GM19455 (cell line): Measurements from ENCODE around the gene TMEM131.
A peak's percentile ranks its signal among the peaks of the same experiment; 100 is the strongest.

Experiments
- ATAC-seq: cut with Tn5 transposase; IDR thresholded peaks from one replicate; pipeline ENCODE4 v1.9.1; 2021; ENCODE audit not compliant: unreplicated experiment

TMEM131 gene

GRCh38 chr2:97994476-97994875 is 1.3 kb downstream of the TMEM131 start:
- ATAC-seq = no peak

GRCh38 chr2:97993926-97994325 is 1.8 kb downstream of the TMEM131 start:
- ATAC-seq = no peak

GRCh38 chr2:97992836-97993825 is 2.6 kb downstream of the TMEM131 start:
- ATAC-seq = no peak

GRCh38 chr2:97991081-97991856 is 4.5 kb downstream of the TMEM131 start:
- ATAC-seq = no peak

GRCh38 chr2:97988722-97989121 is 7.0 kb downstream of the TMEM131 start:
- ATAC-seq = no peak

- ATAC-seq = no peak
Measured at GRCh38 chr2:97985998-97986397, 9.8 kb downstream of the TMEM131 start.

- ATAC-seq = no peak
Measured at GRCh38 chr2:97983698-97984097, 12.1 kb downstream of the TMEM131 start.

- ATAC-seq = no peak
Measured at GRCh38 chr2:97983134-97983533, 12.6 kb downstream of the TMEM131 start.

- ATAC-seq = no peak
Measured at GRCh38 chr2:97982621-97983020, 13.1 kb downstream of the TMEM131 start.

GRCh38 chr2:97981961-97982360 is 13.8 kb downstream of the TMEM131 start:
- no peak for ATAC-seq

- ATAC-seq = no peak
Measured at GRCh38 chr2:97979904-97980303, 15.8 kb downstream of the TMEM131 start.

- ATAC-seq = no peak
Measured at GRCh38 chr2:97974471-97974870, 21.3 kb downstream of the TMEM131 start.

GRCh38 chr2:97970293-97971060 is 25.3 kb downstream of the TMEM131 start:
- no peak for ATAC-seq

GRCh38 chr2:97969081-97970067 is 26.4 kb downstream of the TMEM131 start:
- no peak for ATAC-seq

GRCh38 chr2:97967931-97968627 is 27.7 kb downstream of the TMEM131 start:
- no peak for ATAC-seq

GRCh38 chr2:97967216-97967592 is 28.5 kb downstream of the TMEM131 start:
- ATAC-seq = peak; percentile 17

GRCh38 chr2:97966545-97967215 is 29.1 kb downstream of the TMEM131 start:
- ATAC-seq = peak; percentile 68

GRCh38 chr2:97965116-97965515 is 30.6 kb downstream of the TMEM131 start:
- ATAC-seq = no peak

- no peak for ATAC-seq
Measured at GRCh38 chr2:97963880-97964279, 31.9 kb downstream of the TMEM131 start.
